ENCODE results near the gene HEY2.

DNA sequence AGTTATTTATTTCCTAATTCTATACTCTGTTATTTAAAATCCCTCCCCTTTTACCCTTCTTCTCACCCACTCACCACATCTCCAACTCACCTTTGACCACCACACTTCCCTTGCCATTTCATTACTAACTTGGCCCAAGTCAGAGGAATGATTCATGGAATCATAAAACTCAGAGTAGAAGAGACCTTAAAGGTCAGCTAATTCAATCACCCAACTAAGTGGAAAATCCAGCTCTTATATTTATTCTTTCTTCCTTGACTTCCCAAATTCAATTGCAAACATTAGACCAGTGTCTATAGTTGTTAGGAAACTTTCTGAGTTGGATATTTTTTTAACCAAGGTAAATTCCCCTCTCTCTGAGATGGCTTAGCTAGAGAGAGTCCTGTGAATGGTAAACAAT is 26.5 kb upstream of the HEY2 start:
- TF ChIP-seq, protein P1, sequence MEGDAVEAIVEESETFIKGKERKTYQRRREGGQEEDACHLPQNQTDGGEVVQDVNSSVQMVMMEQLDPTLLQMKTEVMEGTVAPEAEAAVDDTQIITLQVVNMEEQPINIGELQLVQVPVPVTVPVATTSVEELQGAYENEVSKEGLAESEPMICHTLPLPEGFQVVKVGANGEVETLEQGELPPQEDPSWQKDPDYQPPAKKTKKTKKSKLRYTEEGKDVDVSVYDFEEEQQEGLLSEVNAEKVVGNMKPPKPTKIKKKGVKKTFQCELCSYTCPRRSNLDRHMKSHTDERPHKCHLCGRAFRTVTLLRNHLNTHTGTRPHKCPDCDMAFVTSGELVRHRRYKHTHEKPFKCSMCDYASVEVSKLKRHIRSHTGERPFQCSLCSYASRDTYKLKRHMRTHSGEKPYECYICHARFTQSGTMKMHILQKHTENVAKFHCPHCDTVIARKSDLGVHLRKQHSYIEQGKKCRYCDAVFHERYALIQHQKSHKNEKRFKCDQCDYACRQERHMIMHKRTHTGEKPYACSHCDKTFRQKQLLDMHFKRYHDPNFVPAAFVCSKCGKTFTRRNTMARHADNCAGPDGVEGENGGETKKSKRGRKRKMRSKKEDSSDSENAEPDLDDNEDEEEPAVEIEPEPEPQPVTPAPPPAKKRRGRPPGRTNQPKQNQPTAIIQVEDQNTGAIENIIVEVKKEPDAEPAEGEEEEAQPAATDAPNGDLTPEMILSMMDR (IDR thresholded peaks at IDR 0.05; ENCODE audit: extremely low read depth in 1 of 2, insufficient read depth in 1 of 2, low read depth in 1 of 2, low read length in 2 of 2) = no peak
- TF ChIP-seq POLR2AphosphoS5 (IDR thresholded peaks at IDR 0.05; ENCODE audit: insufficient read depth, low read depth, low read length) = no peak

All from endothelial cell of umbilical vein (primary cell).